WTC11 (cell line): ENCODE data around the gene CNPY4. TPM values are rescaled to one million over a fixed set of nuclear protein-coding genes. Genes with fewer than 3 reads are reported as not detected.

Experiments
- ATAC-seq: fragments of 200-7000 bp; cut with Tn5 transposase; 2 replicates; pipeline ENCODE4 v1.10.0; 2021; ENCODE audit warnings: mild to moderate bottlenecking, moderate library complexity
- CTCF ChIA-PET: fragments of 300-600 bp; sonication (Branson Sonifier 250); formaldehyde crosslinking; loops from one replicate; lab custom pipeline; 2021; ENCODE audit warnings: antibody characterized with exemption; lab: Charles Lee
- POLR2A ChIA-PET: fragments of 350-600 bp; sonication (Branson Sonifier 250); formaldehyde crosslinking; loops from one replicate; lab custom pipeline; 2021; ENCODE audit warnings: antibody characterized with exemption; lab: Charles Lee
- DNase-seq: peaks from one replicate; pipeline ENCODE4 v3.0.0; 2021; ENCODE audit warnings: low spot score
- H3K27ac Mint-ChIP-seq: 2 replicates; pipeline ENCODE4 v1.8.0; 2021; ENCODE audit warnings: mixed read lengths
- H3K27me3 Mint-ChIP-seq: 2 replicates; pipeline ENCODE4 v1.8.0; 2021; ENCODE audit warnings: low read depth, mild to moderate bottlenecking, moderate library complexity, mixed read lengths
- H3K36me3 Mint-ChIP-seq: 2 replicates; pipeline ENCODE4 v1.8.0; 2021; ENCODE audit warnings: mixed read lengths
- H3K4me1 Mint-ChIP-seq: 2 replicates; pipeline ENCODE4 v1.8.0; 2022; ENCODE audit warnings: mixed read lengths
- H3K4me3 Mint-ChIP-seq: 2 replicates; pipeline ENCODE4 v1.8.0; 2021; ENCODE audit warnings: mild to moderate bottlenecking, moderate library complexity, mixed read lengths
- H3K9me3 Mint-ChIP-seq: 2 replicates; pipeline ENCODE4 v1.8.0; 2021; ENCODE audit warnings: mixed read lengths
- ATF2 ChIP-seq: sonication (generic); formaldehyde crosslinking; IDR thresholded peaks from 2 replicates; pipeline ENCODE4 v1.8.1; 2022; ENCODE audit warnings: low read depth, missing genetic modification reagents, borderline replicate concordance
- CBFB ChIP-seq: sonication (generic); formaldehyde crosslinking; IDR thresholded peaks from 2 replicates; pipeline ENCODE4 v1.8.1; 2022; ENCODE audit warnings: mild to moderate bottlenecking, low read depth, missing genetic modification reagents
- CREB1 ChIP-seq: sonication (generic); formaldehyde crosslinking; IDR thresholded peaks from 2 replicates; pipeline ENCODE4 v1.8.0; 2023; ENCODE audit warnings: mild to moderate bottlenecking, missing genetic modification reagents
- CREM ChIP-seq: sonication (generic); formaldehyde crosslinking; IDR thresholded peaks from 2 replicates; pipeline ENCODE4 v1.8.1; 2022; ENCODE audit warnings: mild to moderate bottlenecking, missing genetic modification reagents, moderate library complexity
- E2F4 ChIP-seq: sonication (generic); formaldehyde crosslinking; IDR thresholded peaks from 2 replicates; pipeline ENCODE4 v1.8.1; 2022; ENCODE audit warnings: low read depth, mild to moderate bottlenecking, moderate library complexity, missing genetic modification reagents, borderline replicate concordance
- EMX1 ChIP-seq: fragments of 250-450 bp; sonication (Bioruptor Pico); IDR thresholded peaks from 2 replicates; pipeline ENCODE4 v1.8.0; 2021; ENCODE audit warnings: mild to moderate bottlenecking
- FOXJ3 ChIP-seq: sonication (generic); formaldehyde crosslinking; IDR thresholded peaks from 2 replicates; pipeline ENCODE4 v1.9.0; 2021; ENCODE audit warnings: missing genetic modification reagents, mild to moderate bottlenecking, borderline replicate concordance
- FOXP1 ChIP-seq: sonication (generic); formaldehyde crosslinking; IDR thresholded peaks from 2 replicates; pipeline ENCODE4 v1.8.0; 2022; ENCODE audit warnings: missing genetic modification reagents, mild to moderate bottlenecking, moderate library complexity, borderline replicate concordance
- GTF2I ChIP-seq: fragments of 250-450 bp; sonication (Bioruptor Pico); conservative IDR thresholded peaks from 2 replicates; pipeline ENCODE4 v1.4.0; 2021; ENCODE audit warnings: mild to moderate bottlenecking
- HMGA2 ChIP-seq: fragments of 250-450 bp; sonication (Bioruptor Pico); IDR thresholded peaks from 2 replicates; pipeline ENCODE4 v1.4.0; 2021; ENCODE audit warnings: mild to moderate bottlenecking, moderate library complexity
- MAX ChIP-seq: sonication (generic); formaldehyde crosslinking; IDR thresholded peaks from 2 replicates; pipeline ENCODE4 v1.8.0; 2022; ENCODE audit warnings: mild to moderate bottlenecking, missing genetic modification reagents
- SOX15 ChIP-seq: fragments of 250-450 bp; sonication (Bioruptor Pico); IDR thresholded peaks from 2 replicates; pipeline ENCODE4 v1.9.0; 2021; ENCODE audit warnings: mild to moderate bottlenecking
- SP1 ChIP-seq: sonication (generic); formaldehyde crosslinking; conservative IDR thresholded peaks from 2 replicates; pipeline ENCODE4 v1.8.1; 2022; ENCODE audit warnings: missing genetic modification reagents
- TEAD4 ChIP-seq: sonication (generic); formaldehyde crosslinking; IDR thresholded peaks from 2 replicates; pipeline ENCODE4 v1.8.0; 2022; ENCODE audit warnings: mild to moderate bottlenecking, missing genetic modification reagents
- ZNF138 ChIP-seq: sonication (generic); formaldehyde crosslinking; conservative IDR thresholded peaks from 2 replicates; pipeline ENCODE4 v1.8.1; 2022; ENCODE audit warnings: mild to moderate bottlenecking, moderate library complexity, missing genetic modification reagents
- ZNF317 ChIP-seq: sonication (generic); formaldehyde crosslinking; IDR thresholded peaks from 2 replicates; pipeline ENCODE4 v1.8.1; 2023; ENCODE audit warnings: low read depth, mild to moderate bottlenecking, moderate library complexity, missing genetic modification reagents, borderline replicate concordance
- ZNF423 ChIP-seq: fragments of 250-450 bp; sonication (Bioruptor Pico); IDR thresholded peaks from 2 replicates; pipeline ENCODE4 v2.1.2; 2022; ENCODE audit warnings: mild to moderate bottlenecking, moderate library complexity
- ZNF532 ChIP-seq: fragments of 250-450 bp; sonication (Bioruptor Pico); IDR thresholded peaks from 2 replicates; pipeline ENCODE4 v1.9.0; 2021; ENCODE audit warnings: mild to moderate bottlenecking, borderline replicate concordance
- total RNA-seq: library from RNA; stranded (reverse); gene quantifications from 3 replicates; pipeline ENCODE4 v1.2.3, GENCODE V29; 2021
- TF ChIP-seq, protein P1 (sequence below): fragments of 200-600 bp; IDR thresholded peaks from 2 replicates; pipeline ENCODE4 v1.8.0; 2022; ENCODE audit warnings: antibody characterized with exemption
- TF ChIP-seq, protein P2 (sequence below): fragments of 250-450 bp; sonication (Bioruptor Pico); IDR thresholded peaks from 2 replicates; pipeline ENCODE4 v1.9.0; 2021; ENCODE audit warnings: mild to moderate bottlenecking
- TF ChIP-seq, protein P3 (sequence below): fragments of 250-450 bp; sonication (Bioruptor Pico); conservative IDR thresholded peaks from 2 replicates; pipeline ENCODE4 v1.9.0; 2021; ENCODE audit warnings: mild to moderate bottlenecking
- TF ChIP-seq, protein P4 (sequence below): sonication (generic); formaldehyde crosslinking; IDR thresholded peaks from 2 replicates; pipeline ENCODE4 v1.8.1; 2023; ENCODE audit warnings: mild to moderate bottlenecking, missing genetic modification reagents, moderate library complexity

CNPY4 gene
- total RNA-seq, 1 experiment from 2014 or later: 15.1 TPM

GRCh38 chr7:100152404-100152803, 33.0 kb downstream of the CNPY4 start:
- Mint-ChIP-seq H3K9me3 (no peaks in the 10 kb centered on the region), H3K36me3 (peaks cover 32% of the 10 kb centered on the region), H3K27me3 (no peaks in the 10 kb centered on the region), H3K4me3 (no peak overlapping the region)
- POLR2A ChIA-PET: no interaction called here
- DNase-seq: no peak
- TF ChIP-seq SP1 (CRISPR knock-in tag) (no peak), ZNF138 (CRISPR knock-in tag) (no peak), TEAD4 (CRISPR knock-in tag) (no peak), ZNF423 (no peak), CREB1 (no peak), ZNF532 (no peak), ZNF317 (CRISPR knock-in tag) (no peak), ATF2 (CRISPR knock-in tag) (no peak)
- TF ChIP-seq, all 79 proteins: peak for 0
- Mint-ChIP-seq H3K4me1 (peaks cover 35% of the 10 kb centered on the region), H3K27ac (peak overlapping the region; percentile 16)
- no peak for ATAC-seq
- CTCF ChIA-PET: interaction anchor here (0.7 kb wide), 1 partner anchor 12 kb away, joined by 3 read pairs; no protein-coding TSS in a partner anchor

DNA sequence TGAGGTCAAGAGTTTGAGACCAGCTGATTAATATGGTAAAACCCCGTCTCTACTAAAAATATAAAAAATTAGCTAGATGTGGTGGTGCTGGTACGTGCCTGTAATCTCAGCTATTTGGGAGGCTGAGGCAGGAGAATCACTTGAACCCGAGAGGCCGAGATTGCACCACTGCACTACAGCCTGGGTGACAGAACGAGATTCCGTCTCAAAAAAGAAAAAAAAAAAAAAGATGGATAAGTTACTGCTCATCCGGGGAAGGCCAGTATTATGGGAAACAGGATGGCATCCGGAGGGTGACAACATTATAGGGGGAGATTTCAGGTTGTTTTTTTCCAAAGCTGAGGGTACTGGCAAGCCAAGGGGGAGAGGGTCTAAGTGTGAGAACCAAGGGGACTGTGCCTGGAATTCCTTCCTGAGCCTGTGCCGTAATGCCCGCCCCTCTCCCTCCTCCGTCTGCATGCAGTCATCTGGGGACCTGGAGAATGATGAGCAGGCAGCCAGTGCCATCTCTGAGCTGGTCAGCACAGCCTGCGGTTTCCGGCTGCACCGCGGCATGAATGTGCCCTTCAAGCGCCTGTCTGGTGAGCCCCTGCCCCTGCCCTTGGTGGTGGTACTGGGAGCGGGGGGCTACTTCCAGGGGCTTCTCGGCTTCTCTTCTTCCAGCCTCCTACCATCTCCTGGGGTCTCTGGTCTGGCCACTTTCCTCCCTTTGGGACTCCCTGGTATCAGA, 33.7 kb downstream of the CNPY4 start:
- Mint-ChIP-seq H3K27ac (0 out of 2 replicates have a peak overlapping the region, but pooled peaks have one; percentile 35), H3K36me3 (peaks cover 32% of the 10 kb centered on the region), H3K9me3 (no peaks in the 10 kb centered on the region), H3K4me1 (peaks cover 38% of the 10 kb centered on the region), H3K4me3 (no peak overlapping the region), H3K27me3 (no peaks in the 10 kb centered on the region)
- ChIA-PET CTCF (interaction anchor here (0.7 kb wide), 1 partner anchor 11 kb away, joined by 3 read pairs; no protein-coding TSS in a partner anchor), POLR2A (no interaction called here)
- ATAC-seq (no peak), DNase-seq (no peak)
- TF ChIP-seq MAX (CRISPR knock-in tag) (no peak), HMGA2 (CRISPR knock-in tag) (no peak), GTF2I (CRISPR knock-in tag) (no peak), ZNF317 (CRISPR knock-in tag) (no peak), CBFB (no peak), FOXP1 (CRISPR knock-in tag) (no peak), EMX1 (CRISPR knock-in tag) (no peak), SOX15 (no peak), E2F4 (CRISPR knock-in tag) (no peak), CREM (no peak), FOXJ3 (no peak)
- TF ChIP-seq, protein P1, sequence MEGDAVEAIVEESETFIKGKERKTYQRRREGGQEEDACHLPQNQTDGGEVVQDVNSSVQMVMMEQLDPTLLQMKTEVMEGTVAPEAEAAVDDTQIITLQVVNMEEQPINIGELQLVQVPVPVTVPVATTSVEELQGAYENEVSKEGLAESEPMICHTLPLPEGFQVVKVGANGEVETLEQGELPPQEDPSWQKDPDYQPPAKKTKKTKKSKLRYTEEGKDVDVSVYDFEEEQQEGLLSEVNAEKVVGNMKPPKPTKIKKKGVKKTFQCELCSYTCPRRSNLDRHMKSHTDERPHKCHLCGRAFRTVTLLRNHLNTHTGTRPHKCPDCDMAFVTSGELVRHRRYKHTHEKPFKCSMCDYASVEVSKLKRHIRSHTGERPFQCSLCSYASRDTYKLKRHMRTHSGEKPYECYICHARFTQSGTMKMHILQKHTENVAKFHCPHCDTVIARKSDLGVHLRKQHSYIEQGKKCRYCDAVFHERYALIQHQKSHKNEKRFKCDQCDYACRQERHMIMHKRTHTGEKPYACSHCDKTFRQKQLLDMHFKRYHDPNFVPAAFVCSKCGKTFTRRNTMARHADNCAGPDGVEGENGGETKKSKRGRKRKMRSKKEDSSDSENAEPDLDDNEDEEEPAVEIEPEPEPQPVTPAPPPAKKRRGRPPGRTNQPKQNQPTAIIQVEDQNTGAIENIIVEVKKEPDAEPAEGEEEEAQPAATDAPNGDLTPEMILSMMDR: no peak
- TF ChIP-seq, protein P2, sequence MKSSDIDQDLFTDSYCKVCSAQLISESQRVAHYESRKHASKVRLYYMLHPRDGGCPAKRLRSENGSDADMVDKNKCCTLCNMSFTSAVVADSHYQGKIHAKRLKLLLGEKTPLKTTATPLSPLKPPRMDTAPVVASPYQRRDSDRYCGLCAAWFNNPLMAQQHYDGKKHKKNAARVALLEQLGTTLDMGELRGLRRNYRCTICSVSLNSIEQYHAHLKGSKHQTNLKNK: no peak
- TF ChIP-seq, protein P3, sequence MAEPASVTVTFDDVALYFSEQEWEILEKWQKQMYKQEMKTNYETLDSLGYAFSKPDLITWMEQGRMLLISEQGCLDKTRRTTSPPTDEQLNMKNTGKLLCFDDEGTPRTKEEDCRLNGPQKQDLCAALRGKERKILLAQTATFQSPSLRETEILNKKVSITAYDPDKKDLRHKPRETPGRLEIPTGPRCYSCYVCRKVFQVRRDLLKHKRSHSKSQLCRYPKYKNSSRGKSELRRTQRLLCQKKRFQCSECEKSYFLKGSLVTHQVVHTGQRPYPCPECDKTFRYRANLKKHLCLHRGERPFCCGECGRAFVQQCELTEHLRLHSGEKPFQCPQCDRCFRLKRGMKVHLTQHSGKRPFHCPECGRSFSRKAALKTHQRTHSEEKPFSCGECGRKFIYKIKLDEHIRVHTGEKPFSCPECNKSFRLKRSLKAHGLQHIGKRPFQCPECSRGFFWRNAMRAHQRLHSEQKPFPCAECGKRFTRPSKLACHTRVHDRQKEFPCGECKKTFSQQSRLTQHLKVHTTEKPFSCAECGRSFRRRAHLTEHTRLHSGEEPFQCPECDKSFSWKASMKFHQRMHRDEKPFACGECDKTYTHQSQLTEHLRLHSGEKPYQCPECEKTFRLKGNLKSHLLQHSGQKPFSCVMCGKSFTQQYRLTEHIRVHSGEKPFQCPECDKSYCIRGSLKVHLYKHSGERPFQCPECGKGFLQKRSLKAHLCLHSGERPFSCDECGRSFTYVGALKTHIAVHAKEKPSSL: no peak
- TF ChIP-seq, protein P4, sequence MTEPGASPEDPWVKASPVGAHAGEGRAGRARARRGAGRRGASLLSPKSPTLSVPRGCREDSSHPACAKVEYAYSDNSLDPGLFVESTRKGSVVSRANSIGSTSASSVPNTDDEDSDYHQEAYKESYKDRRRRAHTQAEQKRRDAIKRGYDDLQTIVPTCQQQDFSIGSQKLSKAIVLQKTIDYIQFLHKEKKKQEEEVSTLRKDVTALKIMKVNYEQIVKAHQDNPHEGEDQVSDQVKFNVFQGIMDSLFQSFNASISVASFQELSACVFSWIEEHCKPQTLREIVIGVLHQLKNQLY (CRISPR knock-in tag): no peak
